K562 (cell line): ENCODE measurements around the gene AGRP. TPM values are rescaled to one million over a fixed set of nuclear protein-coding genes. Genes with fewer than 3 reads are reported as not detected.

Experiments
- CBFB ChIP-seq: sonication (generic); formaldehyde crosslinking; IDR thresholded peaks from 2 replicates; pipeline ENCODE4 v1.4.0; 2020; ENCODE audit warnings: mild to moderate bottlenecking, missing genetic modification reagents
- CREM ChIP-seq: IDR thresholded peaks from 2 replicates; pipeline ENCODE4 v1.6.1; 2014; ENCODE audit warnings: antibody characterized with exemption, low read depth
- ETS2 ChIP-seq: IDR thresholded peaks from 2 replicates; pipeline ENCODE4 v1.6.1; 2016; ENCODE audit warnings: borderline replicate concordance, missing genetic modification characterization, mild to moderate bottlenecking, moderate library complexity, missing compliant biosample characterization; ENCODE audit not compliant: poor library complexity, severe bottlenecking
- ETV1 ChIP-seq: fragments of 450-650 bp; conservative IDR thresholded peaks from 2 replicates; pipeline ENCODE4 v1.6.1; 2016; ENCODE audit warnings: missing genetic modification characterization, control low read depth, low read depth, missing compliant biosample characterization
- FOS ChIP-seq: IDR thresholded peaks from 3 replicates; pipeline ENCODE4 v1.6.1; 2011; ENCODE audit not compliant: insufficient read length; ENCODE audit errors: extremely low read depth
- FOXJ2 ChIP-seq: fragments of 200-800 bp; sonication (Bioruptor generic); IDR thresholded peaks from 2 replicates; pipeline ENCODE4 v1.6.1; 2016; ENCODE audit warnings: missing genetic modification characterization, missing compliant biosample characterization
- FOXK2 ChIP-seq, 2 experiments: fragments of 450-650 bp; IDR thresholded peaks in 1 of 2; conservative IDR thresholded peaks in 1 of 2; 2 replicates each; pipeline ENCODE4 v1.6.1; 2016; ENCODE audit warnings: low read depth in 2 of 2, mild to moderate bottlenecking in 1 of 2
- GABPA ChIP-seq: fragments of 200-800 bp; sonication (Bioruptor generic); conservative IDR thresholded peaks from 2 replicates; pipeline ENCODE4 v1.6.1; 2016; ENCODE audit warnings: low read depth, missing genetic modification characterization, missing compliant biosample characterization
- GATA2 ChIP-seq: sonication (generic); formaldehyde crosslinking; IDR thresholded peaks from 2 replicates; pipeline ENCODE4 v1.4.0; 2020; ENCODE audit warnings: mild to moderate bottlenecking, missing genetic modification reagents
- GTF2F1 ChIP-seq: IDR thresholded peaks from 2 replicates; pipeline ENCODE4 v1.6.1; 2011; ENCODE audit warnings: low read depth, low read length, improper control_type of control experiment
- HNRNPK ChIP-seq: fragments of 200-400 bp; formaldehyde crosslinking; IDR thresholded peaks from one replicate; pipeline ENCODE4 v1.6.1; 2018; ENCODE audit warnings: mild to moderate bottlenecking, low read depth, low read length; ENCODE audit not compliant: poor library complexity, severe bottlenecking
- MCM3 ChIP-seq: fragments of 450-650 bp; IDR thresholded peaks from 2 replicates; pipeline ENCODE4 v1.6.1; 2016
- MIER1 ChIP-seq: fragments of 450-650 bp; IDR thresholded peaks from 2 replicates; pipeline ENCODE4 v1.6.1; 2016; ENCODE audit warnings: antibody characterized with exemption, mild to moderate bottlenecking, low read depth
- NR3C1 ChIP-seq: sonication (generic); formaldehyde crosslinking; IDR thresholded peaks from 2 replicates; pipeline ENCODE4 v1.8.1; 2022; ENCODE audit warnings: missing genetic modification reagents
- POLR2B ChIP-seq: fragments of 450-650 bp; IDR thresholded peaks from 2 replicates; pipeline ENCODE4 v1.6.1; 2018; ENCODE audit warnings: low read depth; ENCODE audit not compliant: partially characterized antibody
- RAD21 ChIP-seq, 2 experiments: fragments of 250-450 bp in 1 of 2; fragments of 450-650 bp in 1 of 2; sonication (Bioruptor Pico) in 1 of 2; formaldehyde crosslinking in 1 of 2; IDR thresholded peaks in 1 of 2; conservative IDR thresholded peaks in 1 of 2; 2 replicates each; pipeline versions ENCODE4 v1.4.0 to v1.8.0; 2020 to 2022; ENCODE audit warnings: mild to moderate bottlenecking in 2 of 2, moderate library complexity in 1 of 2
- RBFOX2 ChIP-seq: fragments of 200-400 bp; formaldehyde crosslinking; IDR thresholded peaks from 2 replicates; pipeline ENCODE4 v1.6.1; 2017; ENCODE audit warnings: low read depth, mild to moderate bottlenecking, low read length, moderate library complexity
- RBM22 ChIP-seq: fragments of 200-400 bp; formaldehyde crosslinking; IDR thresholded peaks from 2 replicates; pipeline ENCODE4 v1.6.1; 2018; ENCODE audit warnings: low read length, low read depth; ENCODE audit not compliant: poor library complexity, severe bottlenecking
- SP1 ChIP-seq: sonication (generic); formaldehyde crosslinking; IDR thresholded peaks from 2 replicates; pipeline ENCODE4 v1.8.1; 2022; ENCODE audit warnings: mild to moderate bottlenecking, missing genetic modification reagents
- SREBF1 ChIP-seq: fragments of 150-350 bp; IDR thresholded peaks from 2 replicates; pipeline ENCODE4 v1.6.1; 2014; ENCODE audit warnings: antibody characterized with exemption, low read depth, low read length, borderline replicate concordance
- ZBTB7A ChIP-seq: IDR thresholded peaks from 2 replicates; pipeline ENCODE4 v1.6.1; 2011; ENCODE audit warnings: low read depth, mild to moderate bottlenecking, low read length, moderate library complexity, borderline replicate concordance; ENCODE audit not compliant: control insufficient read depth
- ZFX ChIP-seq: sonication (generic); formaldehyde crosslinking; IDR thresholded peaks from 2 replicates; pipeline ENCODE4 v1.8.0; 2022; ENCODE audit warnings: mild to moderate bottlenecking, missing genetic modification reagents, moderate library complexity
- ZNF785 ChIP-seq: fragments of 250-450 bp; sonication (Bioruptor Pico); IDR thresholded peaks from 2 replicates; pipeline ENCODE4 v1.4.0; 2020; ENCODE audit warnings: mild to moderate bottlenecking
- polyA plus RNA-seq, 8 experiments: library from polyadenylated mRNA; depleted of rRNA in 4 of 8; stranded (reverse) in 5 of 8; unstranded in 3 of 8; fragments of >200 nt; fragmentation: Nextera tagmentation in 2 of 8; fragmentation: Illumina TruSeq in 1 of 8; extraction: Ambion mirVana in 2 of 8; extraction: Trizol in 1 of 8; gene quantifications; 2 replicates each; pipeline versions ENCODE4 v1.2.1 to v1.2.3, GENCODE V29; 2011 to 2014; ENCODE audit warnings: inconsistent platforms in 1 of 8, missing spikeins in 1 of 8
- total RNA-seq, 7 experiments: library from RNA; depleted of rRNA in 6 of 7; stranded (reverse); fragments of >200 nt in 6 of 7; fragmentation: Illumina TruSeq in 2 of 7; extraction: Trizol in 2 of 7; gene quantifications; 2 replicates each; pipeline versions ENCODE4 v1.2.1 to v1.2.3, GENCODE V29; 2011 to 2021; ENCODE audit warnings: low replicate concordance in 1 of 7
- TF ChIP-seq, protein P1 (sequence below): sonication (generic); formaldehyde crosslinking; IDR thresholded peaks from 2 replicates; pipeline ENCODE4 v1.8.0; 2022; ENCODE audit warnings: missing genetic modification reagents, mild to moderate bottlenecking, borderline replicate concordance
- TF ChIP-seq, protein P2 (sequence below), 2 experiments: fragments of 150-350 bp in 1 of 2; IDR thresholded peaks; 2 replicates each; pipeline ENCODE4 v1.6.1; 2012 to 2016; ENCODE audit warnings: low read depth in 2 of 2, low read length in 2 of 2, mild to moderate bottlenecking in 1 of 2, moderate library complexity in 1 of 2

Gene AGRP
- total and polyA plus RNA-seq, 9 of the 15 experiments (the other 6 are each of a cell fraction or from before 2014, with no cell fraction given) = not detected

DNA sequence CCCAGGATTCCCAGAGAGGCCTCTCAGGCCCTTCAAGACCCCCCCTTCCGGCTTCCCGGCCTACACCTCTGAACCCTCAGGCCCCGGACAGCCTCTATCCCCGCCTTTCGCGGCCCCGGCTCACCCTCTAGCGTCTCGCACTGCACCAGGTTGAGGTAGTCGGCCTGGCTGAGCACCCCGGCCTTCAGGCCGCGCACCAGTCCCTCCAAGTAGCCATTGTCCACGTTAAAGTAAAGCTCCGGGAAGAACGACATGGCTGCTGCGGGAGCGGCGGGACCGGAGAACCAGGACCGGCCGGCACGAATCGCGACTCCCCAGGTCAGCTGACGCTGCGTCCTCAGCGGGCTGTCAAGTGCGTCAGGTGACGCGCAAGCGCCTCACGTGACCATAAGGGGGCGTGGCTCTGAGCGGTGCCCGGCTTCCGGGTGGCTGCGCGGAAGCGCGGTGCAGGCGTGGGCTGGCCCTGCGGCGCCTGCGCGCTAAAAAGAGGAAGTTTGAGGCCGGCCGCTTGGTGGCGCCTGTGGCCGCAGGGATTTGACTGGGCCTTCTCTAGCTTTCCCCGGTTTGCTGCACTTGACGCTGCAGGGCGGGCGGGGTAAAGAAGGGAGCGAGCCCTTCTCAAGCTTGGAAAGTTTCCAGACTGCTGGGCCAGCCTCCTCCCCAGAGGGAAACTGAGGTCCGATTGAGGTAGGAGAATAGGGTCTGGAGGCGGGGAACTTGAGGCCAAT lies 2.4 kb downstream of the AGRP start, which contains the start of gene ATP6V0D1 (continued):
- TF ChIP-seq GTF2F1 (no peak), FOS (peak; percentile 96), ETS2 (no peak), ZFX (CRISPR knock-in tag) (peak; percentile 94), RAD21 (CRISPR knock-in tag; conservative IDR thresholded peaks at IDR 0.05 in 1 of 2, IDR thresholded peaks at IDR 0.05 in 1 of 2) (peak; percentile 70 to 79), MCM3 (no peak), FOXJ2 (tag) (peak; percentile 89), FOXK2 (conservative IDR thresholded peaks at IDR 0.05 in 1 of 2, IDR thresholded peaks at IDR 0.05 in 1 of 2; ENCODE audit: low read depth in 2 of 2) (peak; percentile 82 to 91), MIER1 (no peak), ZBTB7A (no peak), SREBF1 (peak; percentile 85), NR3C1 (CRISPR knock-in tag) (no peak), POLR2B (peak; percentile 51), RBM22 (peak; percentile 45), HNRNPK (no peak), ZNF785 (CRISPR knock-in tag) (no peak), CREM (peak; percentile 93), SP1 (peak; percentile 99), ETV1 (tag) (peak; percentile 65), GABPA (tag) (peak; percentile 87), CBFB (CRISPR knock-in tag) (peak; percentile 84; the same call in 1 of the 2 replicates), GATA2 (CRISPR knock-in tag) (no peak), RBFOX2 (peak; percentile 92)
- TF ChIP-seq, protein P1, sequence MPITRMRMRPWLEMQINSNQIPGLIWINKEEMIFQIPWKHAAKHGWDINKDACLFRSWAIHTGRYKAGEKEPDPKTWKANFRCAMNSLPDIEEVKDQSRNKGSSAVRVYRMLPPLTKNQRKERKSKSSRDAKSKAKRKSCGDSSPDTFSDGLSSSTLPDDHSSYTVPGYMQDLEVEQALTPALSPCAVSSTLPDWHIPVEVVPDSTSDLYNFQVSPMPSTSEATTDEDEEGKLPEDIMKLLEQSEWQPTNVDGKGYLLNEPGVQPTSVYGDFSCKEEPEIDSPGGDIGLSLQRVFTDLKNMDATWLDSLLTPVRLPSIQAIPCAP (CRISPR knock-in tag) = no peak
- TF ChIP-seq, protein P2, sequence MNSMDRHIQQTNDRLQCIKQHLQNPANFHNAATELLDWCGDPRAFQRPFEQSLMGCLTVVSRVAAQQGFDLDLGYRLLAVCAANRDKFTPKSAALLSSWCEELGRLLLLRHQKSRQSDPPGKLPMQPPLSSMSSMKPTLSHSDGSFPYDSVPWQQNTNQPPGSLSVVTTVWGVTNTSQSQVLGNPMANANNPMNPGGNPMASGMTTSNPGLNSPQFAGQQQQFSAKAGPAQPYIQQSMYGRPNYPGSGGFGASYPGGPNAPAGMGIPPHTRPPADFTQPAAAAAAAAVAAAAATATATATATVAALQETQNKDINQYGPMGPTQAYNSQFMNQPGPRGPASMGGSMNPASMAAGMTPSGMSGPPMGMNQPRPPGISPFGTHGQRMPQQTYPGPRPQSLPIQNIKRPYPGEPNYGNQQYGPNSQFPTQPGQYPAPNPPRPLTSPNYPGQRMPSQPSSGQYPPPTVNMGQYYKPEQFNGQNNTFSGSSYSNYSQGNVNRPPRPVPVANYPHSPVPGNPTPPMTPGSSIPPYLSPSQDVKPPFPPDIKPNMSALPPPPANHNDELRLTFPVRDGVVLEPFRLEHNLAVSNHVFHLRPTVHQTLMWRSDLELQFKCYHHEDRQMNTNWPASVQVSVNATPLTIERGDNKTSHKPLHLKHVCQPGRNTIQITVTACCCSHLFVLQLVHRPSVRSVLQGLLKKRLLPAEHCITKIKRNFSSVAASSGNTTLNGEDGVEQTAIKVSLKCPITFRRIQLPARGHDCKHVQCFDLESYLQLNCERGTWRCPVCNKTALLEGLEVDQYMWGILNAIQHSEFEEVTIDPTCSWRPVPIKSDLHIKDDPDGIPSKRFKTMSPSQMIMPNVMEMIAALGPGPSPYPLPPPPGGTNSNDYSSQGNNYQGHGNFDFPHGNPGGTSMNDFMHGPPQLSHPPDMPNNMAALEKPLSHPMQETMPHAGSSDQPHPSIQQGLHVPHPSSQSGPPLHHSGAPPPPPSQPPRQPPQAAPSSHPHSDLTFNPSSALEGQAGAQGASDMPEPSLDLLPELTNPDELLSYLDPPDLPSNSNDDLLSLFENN (IDR thresholded peaks at IDR 0.05; ENCODE audit: low read depth in 2 of 2, low read length in 2 of 2) = peak in 1 of 2 experiments; percentile 34; a peak in 1 of 4 replicates
